Transverse colon (tissue), 4 donors: ENCODE results near the gene KPTN. TPM values are rescaled to one million over a fixed set of nuclear protein-coding genes. Genes with fewer than 3 reads are reported as not detected.

Experiments used
- DNase-seq: peaks from one replicate; pipeline ENCODE4 v3.0.0-alpha.2; 2019
- H3K27ac ChIP-seq, 4 donors: fragments of 200-600 bp; sonication (generic); 2 replicates each; pipeline ENCODE4 v1.5.1; 2016 to 2018; ENCODE audit warnings: inconsistent platforms in 4 of 4
- H3K27me3 ChIP-seq: fragments of 200-600 bp; sonication (generic); 2 replicates; pipeline ENCODE4 v1.5.1; 2017; ENCODE audit warnings: inconsistent platforms
- H3K36me3 ChIP-seq, 4 donors: fragments of 200-600 bp; sonication (generic); 2 replicates each; pipeline ENCODE4 v1.5.1; 2017 to 2019; ENCODE audit warnings: inconsistent platforms in 4 of 4
- H3K4me1 ChIP-seq, 4 donors: fragments of 200-600 bp; sonication (generic); 2 replicates each; pipeline ENCODE4 v1.5.1; 2017 to 2020; ENCODE audit warnings: inconsistent platforms in 4 of 4
- H3K4me3 ChIP-seq, 4 donors: fragments of 200-600 bp; sonication (generic); 1 replicate in 1 of 4; 2 replicates in 3 of 4; pipeline versions ENCODE4 v1.5.1 to v1.6.1; 2017 to 2019; ENCODE audit warnings: inconsistent platforms in 4 of 4
- H3K9me3 ChIP-seq, 2 donors: fragments of 200-600 bp; sonication (generic); 2 replicates each; pipeline ENCODE4 v1.5.1; 2017 to 2019; ENCODE audit warnings: inconsistent platforms in 2 of 2
- CTCF ChIP-seq, 5 experiments: fragments of 200-600 bp in 3 of 5; fragments of 450-650 bp in 2 of 5; sonication (generic) in 3 of 5; IDR thresholded peaks; 1 replicate in 2 of 5; 2 replicates in 3 of 5; pipeline ENCODE4 v1.5.1; 2016 to 2017; ENCODE audit warnings: antibody characterized with exemption in 5 of 5, inconsistent platforms in 3 of 5, mild to moderate bottlenecking in 2 of 5, moderate library complexity in 1 of 5
- EP300 ChIP-seq: sonication (generic); formaldehyde crosslinking; IDR thresholded peaks from one replicate; pipeline ENCODE4 v1.6.1; 2017; ENCODE audit warnings: antibody characterized with exemption, low read depth
- POLR2A ChIP-seq: fragments of 450-650 bp; IDR thresholded peaks from one replicate; pipeline ENCODE4 v1.6.1; 2016; ENCODE audit warnings: antibody characterized with exemption, mild to moderate bottlenecking, moderate library complexity
- POLR2AphosphoS5 ChIP-seq, 3 donors: sonication (generic); formaldehyde crosslinking; IDR thresholded peaks; one replicate each; pipeline ENCODE4 v1.6.1; 2016; ENCODE audit warnings: antibody characterized with exemption in 3 of 3
- WGBS, 2 donors: methylation state at CpG; one replicate each; pipeline ENCODE4 v1.1.5; 2018; ENCODE audit warnings: low coverage in 1 of 2; 5-methylcytosine and 5-hydroxymethylcytosine counted together
- in situ Hi-C, 4 donors: fragments of 200-750 bp; cut with MboI; loops; one replicate each; pipeline versions ENCODE4 v1.15.0 to v1.15.1; 2017; ENCODE audit warnings: low sequenced_read_pairs in 3 of 4, low pct_ligation_motif_present in 1 of 4, low pct_unique_long_range_greater_than_20kb in 1 of 4
- intact Hi-C: fragments of 100-400 bp; cut with DNase I; formaldehyde crosslinking; loops from one replicate; pipeline ENCODE4 v1.15.1; 2023; ENCODE audit warnings: low total_unique reads
- total RNA-seq, 4 donors: library from RNA; depleted of rRNA; stranded (reverse); fragments of >200 nt; gene quantifications; one replicate each; pipeline ENCODE4 v1.1.0, GENCODE V29; 2016

The KPTN gene
- total RNA-seq, 4 donors from 2014 or later = 2.2 to 5.7 (median 3.3) TPM; not detected in 1

- intact Hi-C loops (no loop called here), in situ Hi-C loops (no loop called here)
- Histone ChIP-seq H3K9me3 (no peaks in the 10 kb centered on the region), H3K27me3 (no peaks in the 10 kb centered on the region), H3K36me3 (peaks cover 0 to 12% (median 5%) of the 10 kb centered on the region in 4 donors), H3K4me3 (no peak overlapping the region), H3K4me1 (no peaks in the 10 kb centered on the region), H3K27ac (no peak overlapping the region)
- no peak for DNase-seq
- TF ChIP-seq POLR2AphosphoS5 (IDR thresholded peaks at IDR 0.05) (no peak), POLR2A (no peak), CTCF (IDR thresholded peaks at IDR 0.05) (no peak), EP300 (no peak)
- 65 to 81% methylated on average over 9 to 15 of the region's 17 CpGs for WGBS, 2 donors
Measured at GRCh38 chr19:47495478-47496372, 11.7 kb upstream of the KPTN start.

- no peaks in the 10 kb centered on the region for H3K4me1 ChIP-seq
- 40 to 55% methylated on average over 6 to 9 of the region's 9 CpGs for WGBS, 2 donors
- H3K27me3 ChIP-seq = no peaks in the 10 kb centered on the region
- in situ Hi-C loops (no loop called here), intact Hi-C loops (no loop called here)
- peaks cover 0 to 2% (median 0%) of the 10 kb centered on the region in 4 donors for H3K36me3 ChIP-seq
- H3K27ac ChIP-seq = no peak overlapping the region
- TF ChIP-seq CTCF (IDR thresholded peaks at IDR 0.05) = no peak
- TF ChIP-seq POLR2AphosphoS5 (IDR thresholded peaks at IDR 0.05) = peak in 1 of 3 donors; percentile 52
- H3K4me3 ChIP-seq = no peak overlapping the region
- no peak for DNase-seq
- H3K9me3 ChIP-seq = no peaks in the 10 kb centered on the region
Measured at GRCh38 chr19:47494729-47495128, 10.7 kb upstream of the KPTN start.

GRCh38 chr19:47494211-47494547 is 10.2 kb upstream of the KPTN start:
- DNase-seq = no peak
- intact Hi-C loops = no loop called here
- H3K36me3 ChIP-seq = peaks cover 0 to 4% (median 0%) of the 10 kb centered on the region in 4 donors

More at GRCh38 chr19:47494211-47494547, 10.2 kb upstream of the KPTN start:
- in situ Hi-C loops = no loop called here
- Histone ChIP-seq H3K4me1 (no peaks in the 10 kb centered on the region), H3K9me3 (no peaks in the 10 kb centered on the region), H3K27me3 (no peaks in the 10 kb centered on the region), H3K4me3 (no peak overlapping the region), H3K27ac (no peak overlapping the region)
- TF ChIP-seq POLR2A = no peak
- no peak for TF ChIP-seq POLR2AphosphoS5 (IDR thresholded peaks at IDR 0.05)
- TF ChIP-seq CTCF (IDR thresholded peaks at IDR 0.05) = no peak
- no peak for TF ChIP-seq EP300
- 98% methylated on average over 5 of the region's 5 CpGs; no CpG with 5 or more reads in 1 of the 2 donors for WGBS, 2 donors
